OCI-LY7 (cell line): ENCODE results near the gene CRELD2.

Source experiments
- EZH2phosphoT487 ChIP-seq: fragments of 200-600 bp; sonication (generic); IDR thresholded peaks from 2 replicates; pipeline ENCODE4 v1.6.1; 2018; ENCODE audit warnings: low read depth, borderline replicate concordance, mild to moderate bottlenecking, mixed run types, antibody characterized with exemption, low read length, moderate library complexity, mixed read lengths
- TF ChIP-seq, protein P1 (sequence below): fragments of 200-600 bp; sonication (generic); conservative IDR thresholded peaks from 2 replicates; pipeline ENCODE4 v1.5.1; 2014; ENCODE audit warnings: mild to moderate bottlenecking, antibody characterized with exemption, low read length, moderate library complexity, mixed read lengths

GRCh38 chr22:49906799-49907290 is 11.6 kb upstream of the CRELD2 start:
- TF ChIP-seq, protein P1, sequence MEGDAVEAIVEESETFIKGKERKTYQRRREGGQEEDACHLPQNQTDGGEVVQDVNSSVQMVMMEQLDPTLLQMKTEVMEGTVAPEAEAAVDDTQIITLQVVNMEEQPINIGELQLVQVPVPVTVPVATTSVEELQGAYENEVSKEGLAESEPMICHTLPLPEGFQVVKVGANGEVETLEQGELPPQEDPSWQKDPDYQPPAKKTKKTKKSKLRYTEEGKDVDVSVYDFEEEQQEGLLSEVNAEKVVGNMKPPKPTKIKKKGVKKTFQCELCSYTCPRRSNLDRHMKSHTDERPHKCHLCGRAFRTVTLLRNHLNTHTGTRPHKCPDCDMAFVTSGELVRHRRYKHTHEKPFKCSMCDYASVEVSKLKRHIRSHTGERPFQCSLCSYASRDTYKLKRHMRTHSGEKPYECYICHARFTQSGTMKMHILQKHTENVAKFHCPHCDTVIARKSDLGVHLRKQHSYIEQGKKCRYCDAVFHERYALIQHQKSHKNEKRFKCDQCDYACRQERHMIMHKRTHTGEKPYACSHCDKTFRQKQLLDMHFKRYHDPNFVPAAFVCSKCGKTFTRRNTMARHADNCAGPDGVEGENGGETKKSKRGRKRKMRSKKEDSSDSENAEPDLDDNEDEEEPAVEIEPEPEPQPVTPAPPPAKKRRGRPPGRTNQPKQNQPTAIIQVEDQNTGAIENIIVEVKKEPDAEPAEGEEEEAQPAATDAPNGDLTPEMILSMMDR: no peak
- no peak for TF ChIP-seq EZH2phosphoT487
